Kidney (tissue), 22 donors: Measurements from ENCODE around the gene GATAD2B. TPM values are rescaled to one million over a fixed set of nuclear protein-coding genes. Genes with fewer than 3 reads are reported as not detected.
A peak's percentile ranks its signal among the peaks of the same experiment; 100 is the strongest.

Experiments
- DNase-seq, 5 donors: peaks; one replicate each; pipeline ENCODE4 v3.0.0-alpha.2; 2013 to 2020
- FAIRE-seq: peaks from 2 replicates; lab custom pipeline; 2012; peaks lifted over from hg19 to GRCh38; lab: Jason Lieb, UNC
- H3K27ac ChIP-seq, 2 donors: one replicate each; pipeline ENCODE4 v1.7.0; 2013; ENCODE audit warnings: low read depth in 2 of 2, low read length in 2 of 2, inconsistent platforms in 1 of 2
- H3K27me3 ChIP-seq: one replicate; pipeline ENCODE4 v1.7.1; 2013; ENCODE audit warnings: low read length, inconsistent platforms; ENCODE audit not compliant: control insufficient read depth, insufficient read depth
- H3K36me3 ChIP-seq, 3 donors: one replicate each; pipeline versions ENCODE4 v1.7.0 to v1.7.1; 2013; ENCODE audit warnings: low read length in 3 of 3, control low read depth in 1 of 3, inconsistent platforms in 1 of 3; ENCODE audit not compliant: insufficient read depth in 3 of 3, control insufficient read depth in 2 of 3
- H3K4me1 ChIP-seq, 3 donors: one replicate each; pipeline versions ENCODE4 v1.7.0 to v1.7.1; 2013; ENCODE audit warnings: low read length in 3 of 3, inconsistent platforms in 1 of 3, low read depth in 1 of 3; ENCODE audit not compliant: control insufficient read depth in 2 of 3, insufficient read depth in 2 of 3
- H3K4me3 ChIP-seq, 3 donors: one replicate each; pipeline versions ENCODE4 v1.7.0 to v1.8.1; 2013; ENCODE audit warnings: low read length in 3 of 3, control low read depth in 1 of 3, inconsistent platforms in 1 of 3
- H3K9ac ChIP-seq, 3 donors: one replicate each; pipeline versions ENCODE4 v1.7.0 to v1.7.1; 2013; ENCODE audit warnings: low read length in 3 of 3, control low read depth in 1 of 3, inconsistent platforms in 1 of 3
- H3K9me3 ChIP-seq, 3 donors: one replicate each; pipeline versions ENCODE4 v1.7.0 to v1.7.1; 2013; ENCODE audit warnings: low read length in 3 of 3, control low read depth in 1 of 3, inconsistent platforms in 1 of 3; ENCODE audit not compliant: control insufficient read depth in 2 of 3, insufficient read depth in 1 of 3
- CTCF ChIP-seq: IDR thresholded peaks from 3 replicates; pipeline ENCODE4 v1.5.1; 2012; ENCODE audit warnings: mild to moderate bottlenecking, moderate library complexity, borderline replicate concordance; ENCODE audit not compliant: insufficient read depth; ENCODE audit errors: extremely low read depth
- intact Hi-C: fragments of 100-400 bp; cut with DNase I; formaldehyde crosslinking; loops from one replicate; pipeline ENCODE4 v1.11.1; 2022
- long read RNA-seq, 10 donors: library from polyadenylated mRNA in 1 of 10; unstranded in 1 of 10; transcript quantifications; one replicate each; pipeline ENCODE4 v2.0.0 and lab custom pipeline, GENCODE V29; 2021 to 2026
- polyA plus RNA-seq: library from polyadenylated mRNA; stranded (reverse); fragments of 350-450 nt; fragmentation: Illumina TruSeq; extraction: RNeasy Lipid Tissue Mini Kit (QIAGEN cat#74804); gene quantifications from one replicate; pipeline ENCODE4 v1.2.3, GENCODE V29; 2014; ENCODE audit warnings: low read depth, low replicate concordance; ENCODE audit not compliant: insufficient read depth
- total RNA-seq: library from RNA; stranded (reverse); fragmentation: NEBNext Ultra II Directional; extraction: Animal tissue kit (Norgen Biotek cat#: 25700); gene quantifications from one replicate; pipeline ENCODE4 v1.2.1, GENCODE V29; 2021
- donor health status: control.
- donor health status: control.
- donor health status: control.
- donor health status: control.
- donor health status: control.
- donor health status: DM: yes; HTN: yes; CAD: no.
- donor health status: Normal renal cell carcinoma (clear cell type).

The GATAD2B gene
- total RNA-seq (49.0 TPM), polyA plus RNA-seq (3.6 TPM)
- long read RNA-seq, donor 1, full-length matches to known transcripts: 2 of 2 reads
- long read RNA-seq, donor 1, partial matches to known transcripts: 0 of 2 reads
- long read RNA-seq, donor 1, other reads (novel, unspliced or antisense): 0 of 2 reads
- long read RNA-seq, donor 2, partial matches to known transcripts: 9 of 10 reads
- long read RNA-seq, donor 2, other reads (novel, unspliced or antisense): 0 of 10 reads
- long read RNA-seq, donor 3, full-length matches to known transcripts: 3 of 9 reads
- long read RNA-seq, donor 3, partial matches to known transcripts: 6 of 9 reads
- long read RNA-seq, donor 3, other reads (novel, unspliced or antisense): 0 of 9 reads
- long read RNA-seq, donor 4: 0 reads
- long read RNA-seq, donor 5: 0 reads
- long read RNA-seq, donor 6, partial matches to known transcripts: 1,009 of 1,257 reads
- long read RNA-seq, donor 6, other reads (novel, unspliced or antisense): 248 of 1,257 reads
- long read RNA-seq, donor 7, partial matches to known transcripts: 0 of 30 reads
- long read RNA-seq, donor 7, other reads (novel, unspliced or antisense): 30 of 30 reads
- long read RNA-seq, donor 8, full-length matches to known transcripts: 2 of 2 reads
- long read RNA-seq, donor 8, partial matches to known transcripts: 0 of 2 reads
- long read RNA-seq, donor 8, other reads (novel, unspliced or antisense): 0 of 2 reads
- long read RNA-seq, donor 9, full-length matches to known transcripts: 1 of 1 reads
- long read RNA-seq, donor 9, partial matches to known transcripts: 0 of 1 reads
- long read RNA-seq, donor 9, other reads (novel, unspliced or antisense): 0 of 1 reads
- long read RNA-seq, donor 10, partial matches to known transcripts: 51 of 517 reads
- long read RNA-seq, donor 10, other reads (novel, unspliced or antisense): 466 of 517 reads

- H3K27ac ChIP-seq: peak within 1 kb of the TSS; percentile 90 to 91
- TF ChIP-seq CTCF: no peak
- intact Hi-C loops: no loop called here
- H3K4me3 ChIP-seq: peak within 1 kb of the TSS; percentile 88 to 92 (median 91)
- DNase-seq (peak; percentile 100), FAIRE-seq (no peak)
- H3K4me1 ChIP-seq: peaks cover 7 to 27% (median 18%) of the 10 kb centered on the region in 3 donors
- H3K9ac ChIP-seq: peak within 1 kb of the TSS; percentile 81 to 89 (median 86)
- H3K36me3 ChIP-seq: peaks cover 0 to 6% (median 0%) of the 10 kb centered on the region in 3 donors
- H3K27me3 ChIP-seq: no peaks in the 10 kb centered on the region
- no peaks in the 10 kb centered on the region for H3K9me3 ChIP-seq
These were observed at the start of gene GATAD2B for GRCh38 chr1:153922972-153923925. Gene GATAD2B (minus strand): TSS chr1:153922972. CDS start chr1:153828347, 94,625 bp downstream.

GRCh38 chr1:153970346-153970745, 47.6 kb upstream of the GATAD2B start:
- no peaks in the 10 kb centered on the region for H3K27me3 ChIP-seq
- no peaks in the 10 kb centered on the region for H3K9me3 ChIP-seq
- DNase-seq (no peak), FAIRE-seq (no peak)
- TF ChIP-seq CTCF: no peak
- peaks cover 0 to 8% (median 4%) of the 10 kb centered on the region in 3 donors for H3K36me3 ChIP-seq
- intact Hi-C loops: no loop called here
- H3K9ac ChIP-seq: no peak overlapping the region
- no peak overlapping the region for H3K27ac ChIP-seq
- peaks cover 0 to 7% (median 5%) of the 10 kb centered on the region in 3 donors for H3K4me1 ChIP-seq
- H3K4me3 ChIP-seq: no peak overlapping the region

GRCh38 chr1:153968972-153969371, 46.2 kb upstream of the GATAD2B start:
- FAIRE-seq: no peak
- DNase-seq: no peak
- Histone ChIP-seq H3K36me3 (peaks cover 0 to 3% (median 0%) of the 10 kb centered on the region in 3 donors), H3K9me3 (no peaks in the 10 kb centered on the region), H3K27ac (no peak overlapping the region), H3K27me3 (no peaks in the 10 kb centered on the region), H3K9ac (peak overlapping the region in 1 of 3 donors; percentile 63), H3K4me3 (peak overlapping the region in 2 of 3 donors; percentile 85 to 93), H3K4me1 (peaks cover 0 to 8% (median 7%) of the 10 kb centered on the region in 3 donors)
- intact Hi-C loops: no loop called here
- no peak for TF ChIP-seq CTCF
